Coronary artery (tissue), 2 donors: ENCODE data around the gene R3HCC1L.

Experiments
- DNase-seq: peaks from one replicate; pipeline ENCODE4 v3.0.0-alpha.2; 2017; ENCODE audit warnings: low spot score
- H3K27ac ChIP-seq, 2 donors: fragments of 200-600 bp; sonication (generic); one replicate each; pipeline ENCODE4 v1.5.1; 2016 to 2019
- H3K4me3 ChIP-seq: fragments of 200-600 bp; sonication (generic); 2 replicates; pipeline ENCODE4 v1.5.1; 2016; ENCODE audit warnings: mild to moderate bottlenecking, moderate library complexity
- CTCF ChIP-seq: fragments of 200-600 bp; sonication (generic); IDR thresholded peaks from one replicate; pipeline ENCODE4 v1.5.1; 2019; ENCODE audit warnings: antibody characterized with exemption

The R3HCC1L gene

GRCh38 chr10:98196985-98197384 is 62.5 kb downstream of the R3HCC1L start:
- no peak for TF ChIP-seq CTCF
- Histone ChIP-seq H3K4me3 (no peak overlapping the region), H3K27ac (no peak overlapping the region)
- DNase-seq = no peak

- Histone ChIP-seq H3K4me3 (no peak overlapping the region), H3K27ac (no peak overlapping the region)
- no peak for TF ChIP-seq CTCF
- DNase-seq = no peak
Observed at GRCh38 chr10:98201760-98202159, 67.3 kb downstream of the R3HCC1L start.

- no peak for TF ChIP-seq CTCF
- Histone ChIP-seq H3K4me3 (no peak overlapping the region), H3K27ac (no peak overlapping the region)
- DNase-seq = no peak
Observed at GRCh38 chr10:98202378-98202777, 67.9 kb downstream of the R3HCC1L start.

- no peak for TF ChIP-seq CTCF
- no peak overlapping the region for H3K4me3 ChIP-seq
Observed at GRCh38 chr10:98205351-98205750, 70.9 kb downstream of the R3HCC1L start.

GRCh38 chr10:98208925-98209324 is 74.5 kb downstream of the R3HCC1L start:
- no peak overlapping the region for H3K4me3 ChIP-seq
- no peak for TF ChIP-seq CTCF
- no peak for DNase-seq
- H3K27ac ChIP-seq = no peak overlapping the region

More at GRCh38 chr10:98205351-98205750, 70.9 kb downstream of the R3HCC1L start:
- no peak for DNase-seq
- H3K27ac ChIP-seq = no peak overlapping the region

- no peak for TF ChIP-seq CTCF
- DNase-seq = no peak
- H3K4me3 ChIP-seq = no peak overlapping the region
- H3K27ac ChIP-seq = no peak overlapping the region
Observed at GRCh38 chr10:98209441-98209840, 75.0 kb downstream of the R3HCC1L start.

- no peak for DNase-seq
- Histone ChIP-seq H3K4me3 (no peak overlapping the region), H3K27ac (no peak overlapping the region)
- TF ChIP-seq CTCF = no peak
Observed at GRCh38 chr10:98212196-98212595, 77.7 kb downstream of the R3HCC1L start.
